Left renal cortex interstitium (tissue), 4 donors: ENCODE data around the gene PTBP1. TPM values are rescaled to one million over a fixed set of nuclear protein-coding genes. Genes with fewer than 3 reads are reported as not detected.

ENCODE experiments used
- DNase-seq, 4 donors: peaks; one replicate each; pipeline ENCODE4 v3.0.0-alpha.2; 2013; ENCODE audit warnings: low read depth in 4 of 4, low spot score in 2 of 4, missing footprints in 1 of 4
- polyA plus RNA-seq, 4 donors: library from polyadenylated mRNA; unstranded; fragments of 120-200 nt; gene quantifications; one replicate each; pipeline ENCODE4 v1.2.1, GENCODE V29; 2013; ENCODE audit not compliant: insufficient read length in 4 of 4

Gene PTBP1
- polyA plus RNA-seq: 100 to 1,000 TPM; 344 to 430 (median 396) TPM

DNA sequence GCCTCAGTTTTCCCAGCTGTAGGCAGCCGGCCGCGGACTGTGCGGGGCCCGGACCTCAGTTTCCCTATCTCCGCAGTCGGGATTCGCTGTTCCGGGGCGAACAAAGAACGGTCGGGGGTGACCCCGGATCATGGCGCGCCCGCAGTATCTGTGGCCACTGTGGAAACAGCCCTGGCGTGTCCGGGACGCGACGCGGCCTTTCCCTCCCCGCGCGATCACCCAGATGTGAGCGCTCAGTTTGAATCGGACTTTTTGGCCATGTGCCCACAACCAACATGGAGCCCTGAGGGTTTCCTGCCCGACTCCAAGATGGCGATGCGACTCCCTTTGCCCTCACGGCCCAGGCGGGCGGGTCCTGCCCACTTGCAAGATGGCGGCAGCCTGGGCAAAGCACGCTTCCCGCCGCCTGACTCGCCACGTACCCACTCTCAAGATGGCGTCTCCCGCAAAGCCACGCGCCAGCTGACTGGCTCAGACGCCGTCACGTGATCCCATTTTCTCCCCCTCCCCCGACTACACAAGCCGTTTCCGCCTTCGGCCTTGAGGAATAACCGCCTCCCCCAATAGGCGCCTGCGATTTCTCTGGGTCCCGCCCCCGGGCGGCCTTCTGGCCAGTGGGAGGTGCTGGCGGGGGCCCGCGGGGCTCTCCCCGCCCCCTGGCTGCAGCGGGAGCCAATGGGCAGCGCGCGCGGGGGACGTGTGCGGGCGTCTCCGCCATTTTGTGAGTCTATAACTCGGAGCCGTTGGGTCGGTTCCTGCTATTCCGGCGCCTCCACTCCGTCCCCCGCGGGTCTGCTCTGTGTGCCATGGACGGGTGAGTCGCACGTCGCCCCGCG lies at the start of gene PTBP1:
Gene PTBP1, plus strand, starts transcription at position 761 of the 836 bp plus-strand sequence. Its CDS starts 46 bp downstream, at position 807.
- DNase-seq: peak; percentile 98 to 100 (median 100)

DNA sequence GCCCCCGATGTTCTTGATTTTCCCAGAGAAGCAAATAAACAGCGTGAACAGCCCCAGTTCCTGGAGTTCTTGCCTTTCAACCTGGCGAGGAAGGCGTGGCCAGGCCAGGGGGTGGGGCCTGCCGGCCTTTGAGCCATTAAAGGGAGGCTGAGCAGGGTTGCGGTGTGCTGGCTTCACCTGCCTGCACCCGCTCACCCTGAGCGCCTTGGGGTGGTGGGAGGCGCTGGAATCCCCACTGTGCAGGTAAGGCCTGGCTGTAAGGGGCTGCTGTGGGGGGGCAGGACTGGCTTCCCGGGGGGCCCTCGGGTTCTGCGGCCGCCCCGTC lies 49.0 kb upstream of the PTBP1 start:
- no peak for DNase-seq

DNA sequence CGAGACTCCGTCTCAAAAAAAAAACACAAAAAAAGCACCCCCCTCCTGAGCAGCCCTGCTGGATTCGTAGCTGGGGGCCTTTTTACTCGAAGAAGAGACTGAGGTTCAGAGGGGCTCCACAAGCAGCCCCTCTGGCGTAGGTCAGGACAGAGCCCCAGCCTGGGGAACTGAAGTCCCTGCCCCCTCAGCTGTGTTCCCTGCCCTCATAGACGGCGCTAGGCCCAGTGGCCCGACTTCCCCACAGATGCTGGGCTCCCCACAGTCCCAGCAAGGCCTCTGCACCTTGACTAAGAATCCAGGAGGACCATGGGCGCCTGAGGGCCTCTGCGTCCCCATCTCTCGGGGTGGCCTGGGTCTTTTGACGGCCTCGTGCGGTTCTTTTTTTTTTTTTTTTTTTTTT lies 47.4 kb upstream of the PTBP1 start:
- DNase-seq: no peak

DNA sequence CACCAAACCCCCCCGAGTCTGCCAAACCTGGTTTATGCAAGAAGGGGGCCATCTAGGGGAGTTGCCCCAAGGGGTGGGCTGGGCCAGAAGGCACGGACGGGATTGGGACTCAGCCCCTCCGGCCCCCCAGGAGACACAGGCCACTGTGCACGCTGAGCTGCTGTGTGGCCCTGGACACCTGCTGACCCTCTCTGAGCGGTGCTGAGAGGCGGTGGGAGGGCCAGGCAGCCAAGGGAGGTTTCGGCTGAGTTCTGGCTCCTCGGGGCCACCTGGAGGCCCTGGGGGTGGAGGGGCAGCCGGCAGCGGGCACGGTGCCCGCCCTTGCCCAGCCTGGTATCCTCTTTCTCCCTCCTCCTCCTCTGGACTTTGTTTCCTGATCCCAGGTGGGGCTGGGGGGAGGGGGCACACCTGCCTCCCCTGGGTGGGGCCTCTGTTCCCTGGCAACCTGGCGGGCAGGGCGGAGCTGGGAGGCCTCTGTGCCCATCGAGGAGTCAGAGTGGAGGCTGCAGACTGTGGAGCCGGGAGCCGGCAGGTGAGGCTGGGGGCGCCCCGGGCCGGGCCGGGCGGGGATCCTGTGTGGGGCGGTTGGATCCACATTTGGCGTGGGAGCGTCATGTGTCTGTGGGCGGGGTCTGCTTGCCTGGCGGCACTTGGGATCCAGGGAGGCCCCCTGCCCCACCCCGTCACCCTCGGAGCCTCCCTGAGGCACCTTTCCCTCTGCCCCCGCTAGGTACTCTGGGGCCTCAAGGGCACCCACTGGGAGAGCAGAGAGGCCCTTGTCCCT lies 46.4 kb upstream of the PTBP1 start, which contains the start of gene MISP:
Gene MISP, plus strand, starts transcription at position 473 of the 784 bp plus-strand sequence. CDS start 5,835 bp downstream, outside the sequence.
- DNase-seq: no peak

DNA sequence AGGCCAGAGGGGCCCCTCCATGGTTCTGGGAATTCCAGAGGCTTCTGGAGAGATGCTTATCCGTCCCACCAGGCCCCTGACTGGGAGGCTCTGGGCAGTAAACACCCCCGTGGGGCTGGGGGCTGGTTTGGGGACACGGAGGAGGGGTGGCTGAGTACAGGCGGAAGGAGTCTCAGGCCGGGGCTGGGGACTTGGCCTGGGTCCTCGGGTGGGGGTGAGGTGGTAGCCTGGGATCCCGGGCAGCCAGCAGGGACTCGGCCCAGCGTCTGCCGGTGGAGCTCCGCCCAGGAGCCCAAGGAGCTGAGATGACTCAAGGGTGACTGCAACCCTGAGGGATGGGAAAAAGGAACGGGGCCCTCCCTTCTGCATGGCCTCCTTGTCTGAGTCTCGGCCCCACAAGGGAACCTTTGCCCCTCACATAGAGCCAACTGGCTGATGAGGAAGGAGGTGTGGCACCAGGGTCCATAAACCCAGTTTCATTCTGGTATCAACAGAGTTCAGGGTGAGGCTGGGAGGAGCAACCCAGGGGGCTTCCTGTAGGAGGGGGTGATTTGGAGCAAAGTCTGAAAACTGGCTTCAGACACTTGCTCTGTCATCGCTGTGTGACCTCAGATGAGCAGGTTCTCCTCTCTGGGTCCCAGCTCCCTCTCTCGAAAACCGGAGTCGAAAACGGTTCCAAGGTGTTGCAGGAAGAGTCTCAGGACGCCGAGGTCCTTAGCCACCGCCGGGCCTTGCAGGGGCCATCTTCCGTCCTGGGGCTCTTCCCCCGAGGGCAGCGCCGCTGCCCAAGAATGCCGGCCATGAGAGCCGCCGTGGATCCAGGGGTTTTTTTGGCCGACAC lies 45.5 kb upstream of the PTBP1 start:
- no peak for DNase-seq

DNA sequence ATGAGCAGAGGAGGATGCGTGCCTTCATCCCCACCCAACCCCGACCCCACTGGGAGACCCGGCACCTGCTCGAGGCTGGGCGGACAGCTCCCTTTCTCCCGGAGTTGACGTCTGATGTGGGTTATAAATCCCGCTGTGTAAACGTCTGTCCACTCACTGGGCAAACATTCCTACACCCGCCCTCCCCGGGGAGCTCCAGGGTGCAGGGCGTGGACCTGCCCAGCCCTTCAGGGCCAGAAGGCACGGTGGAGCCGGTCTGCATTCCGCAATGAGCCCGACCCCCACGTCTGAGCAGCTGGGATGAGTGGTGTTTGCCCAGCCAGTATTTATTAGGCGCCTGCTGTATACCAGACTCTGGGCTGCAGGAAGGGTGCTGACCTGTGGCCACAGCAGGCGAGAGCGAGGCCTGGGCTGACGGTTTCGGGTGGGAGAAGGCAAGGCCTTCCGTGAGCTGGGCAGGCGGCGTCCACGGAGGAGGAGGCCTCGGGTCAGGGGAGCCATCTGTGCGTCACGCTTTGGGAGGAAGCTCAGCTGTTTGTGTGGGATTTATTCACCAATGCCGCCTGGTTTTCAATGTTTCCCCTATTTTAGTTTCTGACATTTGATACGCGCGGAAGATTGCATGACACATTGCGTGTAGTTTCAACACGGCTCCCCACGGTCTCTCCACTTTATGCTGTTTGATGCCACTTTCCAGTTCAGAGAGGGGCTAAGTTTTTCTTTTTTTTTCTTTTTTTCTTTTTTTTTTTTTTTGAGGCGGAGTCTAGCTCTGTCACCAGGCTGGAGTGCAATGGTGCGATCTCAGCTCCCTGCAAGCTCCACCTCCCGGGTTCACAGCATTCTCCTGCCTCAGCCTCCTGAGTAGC lies 44.4 kb upstream of the PTBP1 start:
- peak in 2 of 4 donors; percentile 34 to 58 for DNase-seq

DNA sequence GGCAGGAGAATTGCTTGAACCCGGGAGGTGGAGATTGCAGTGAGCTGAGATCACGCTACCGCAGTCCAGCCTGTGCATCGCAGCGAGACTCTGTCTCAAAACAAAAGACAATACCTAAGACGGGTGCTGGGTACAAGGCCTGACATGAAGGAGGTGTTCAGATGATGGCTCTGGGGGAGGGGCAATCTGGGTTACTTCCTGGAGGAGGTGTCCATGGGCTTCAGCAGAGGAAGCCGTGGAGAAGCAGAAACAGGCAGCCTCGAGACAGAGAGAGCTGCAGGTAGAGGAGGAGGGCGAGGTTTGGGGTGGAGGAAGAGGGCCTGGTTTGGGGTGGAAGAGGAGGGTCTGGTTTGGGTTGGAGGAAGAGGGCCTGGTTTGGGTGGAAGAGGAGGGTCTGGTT lies 42.7 kb upstream of the PTBP1 start:
- DNase-seq: no peak

DNA sequence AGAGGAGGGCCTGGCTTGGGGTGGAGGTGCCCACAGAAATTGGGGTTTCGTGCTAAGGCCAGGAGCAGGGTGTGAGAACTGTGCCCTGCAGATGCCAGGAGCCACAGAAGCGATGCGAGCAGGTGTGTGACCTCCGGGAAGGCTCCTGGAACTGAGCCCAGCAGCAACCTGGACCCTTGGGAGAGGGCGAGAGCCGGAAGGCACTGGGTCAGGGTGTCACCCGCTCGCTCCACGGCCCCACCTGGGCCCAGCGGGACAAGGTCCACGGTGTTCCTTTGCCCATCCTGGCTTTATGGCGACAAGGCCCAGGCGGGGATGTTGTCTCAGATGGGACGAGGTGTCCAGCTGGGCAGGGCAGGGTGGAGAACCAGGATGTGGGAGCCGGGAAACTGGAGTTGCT lies 42.2 kb upstream of the PTBP1 start:
- no peak for DNase-seq

DNA sequence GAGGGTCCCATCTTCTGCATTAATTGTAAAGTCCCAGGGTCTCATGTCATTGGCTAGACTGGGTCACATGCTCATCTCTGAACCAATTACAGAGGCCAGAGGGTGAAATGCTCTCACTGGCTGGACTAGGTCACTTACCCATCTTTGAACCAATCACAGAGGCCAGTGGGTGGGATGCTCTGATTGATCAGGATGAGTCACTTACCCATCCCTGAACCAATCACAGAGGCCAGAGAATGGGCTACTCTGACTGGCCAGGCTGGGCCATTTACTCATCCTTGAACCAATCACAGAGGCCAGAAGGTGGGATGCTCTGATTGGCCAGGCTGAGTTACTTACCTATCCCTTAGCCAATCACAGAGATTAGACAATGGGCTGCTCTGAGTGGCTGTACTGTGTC lies 41.0 kb upstream of the PTBP1 start:
- DNase-seq: no peak

DNA sequence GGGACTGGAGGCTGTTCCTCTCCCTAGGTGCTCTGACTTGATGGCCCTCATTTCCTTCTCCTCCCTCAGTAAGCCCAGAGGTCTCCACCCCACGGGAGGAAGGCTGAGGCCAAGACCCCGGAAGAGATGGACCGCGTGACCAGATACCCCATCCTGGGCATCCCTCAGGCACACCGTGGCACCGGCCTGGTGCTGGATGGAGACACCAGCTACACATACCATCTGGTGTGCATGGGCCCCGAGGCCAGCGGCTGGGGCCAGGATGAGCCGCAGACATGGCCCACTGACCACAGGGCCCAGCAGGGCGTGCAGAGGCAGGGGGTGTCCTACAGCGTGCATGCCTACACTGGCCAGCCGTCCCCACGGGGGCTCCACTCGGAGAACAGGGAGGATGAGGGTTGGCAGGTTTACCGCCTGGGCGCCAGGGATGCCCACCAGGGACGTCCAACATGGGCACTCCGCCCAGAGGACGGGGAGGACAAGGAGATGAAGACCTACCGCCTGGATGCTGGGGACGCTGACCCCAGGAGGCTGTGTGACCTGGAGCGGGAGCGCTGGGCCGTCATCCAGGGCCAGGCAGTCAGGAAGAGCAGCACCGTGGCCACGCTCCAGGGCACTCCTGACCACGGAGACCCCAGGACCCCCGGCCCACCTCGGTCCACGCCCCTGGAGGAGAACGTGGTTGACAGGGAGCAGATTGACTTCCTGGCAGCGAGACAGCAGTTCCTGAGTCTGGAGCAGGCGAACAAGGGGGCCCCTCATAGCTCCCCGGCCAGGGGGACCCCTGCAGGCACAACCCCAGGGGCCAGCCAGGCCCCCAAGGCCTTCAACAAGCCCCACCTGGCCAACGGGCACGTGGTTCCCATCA lies 40.2 kb upstream of the PTBP1 start:
- no peak for DNase-seq

DNA sequence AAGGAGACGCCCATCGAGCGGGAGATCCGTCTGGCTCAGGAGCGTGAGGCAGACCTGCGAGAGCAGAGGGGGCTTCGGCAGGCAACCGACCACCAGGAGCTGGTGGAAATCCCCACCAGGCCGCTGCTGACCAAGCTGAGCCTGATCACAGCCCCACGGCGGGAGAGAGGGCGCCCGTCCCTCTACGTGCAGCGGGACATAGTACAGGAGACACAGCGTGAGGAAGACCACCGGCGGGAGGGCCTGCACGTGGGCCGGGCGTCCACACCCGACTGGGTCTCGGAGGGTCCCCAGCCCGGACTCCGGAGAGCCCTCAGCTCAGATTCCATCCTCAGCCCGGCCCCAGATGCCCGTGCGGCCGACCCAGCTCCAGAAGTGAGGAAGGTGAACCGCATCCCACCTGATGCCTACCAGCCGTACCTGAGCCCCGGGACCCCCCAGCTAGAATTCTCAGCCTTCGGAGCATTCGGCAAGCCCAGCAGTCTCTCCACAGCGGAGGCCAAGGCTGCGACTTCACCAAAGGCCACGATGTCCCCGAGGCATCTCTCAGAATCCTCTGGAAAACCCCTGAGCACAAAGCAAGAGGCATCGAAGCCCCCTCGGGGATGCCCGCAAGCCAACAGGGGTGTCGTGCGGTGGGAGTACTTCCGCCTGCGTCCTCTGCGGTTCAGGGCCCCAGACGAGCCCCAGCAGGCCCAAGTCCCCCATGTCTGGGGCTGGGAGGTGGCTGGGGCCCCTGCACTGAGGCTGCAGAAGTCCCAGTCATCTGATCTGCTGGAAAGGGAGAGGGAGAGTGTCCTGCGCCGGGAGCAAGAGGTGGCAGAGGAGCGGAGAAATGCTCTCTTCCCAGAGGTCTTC lies 39.2 kb upstream of the PTBP1 start:
- DNase-seq: no peak

DNA sequence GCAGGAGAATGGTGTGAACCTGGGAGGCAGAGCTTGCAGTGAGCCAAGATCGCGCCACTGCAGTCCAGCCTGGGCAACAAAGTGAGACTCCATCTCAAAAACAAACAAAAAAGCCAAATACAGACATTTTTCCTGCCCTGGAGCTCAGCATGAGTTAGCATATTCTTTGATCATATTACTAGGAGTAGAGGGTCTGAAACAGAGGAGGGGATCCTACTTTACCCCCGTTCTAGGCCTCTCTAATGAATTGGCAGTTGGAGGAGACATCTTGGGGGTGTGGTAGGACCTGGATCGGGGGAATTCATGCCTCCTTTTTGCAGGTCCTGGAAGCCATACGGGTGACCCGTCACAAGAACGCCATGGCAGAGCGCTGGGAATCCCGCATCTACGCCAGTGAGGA lies 34.1 kb upstream of the PTBP1 start:
- no peak for DNase-seq

DNA sequence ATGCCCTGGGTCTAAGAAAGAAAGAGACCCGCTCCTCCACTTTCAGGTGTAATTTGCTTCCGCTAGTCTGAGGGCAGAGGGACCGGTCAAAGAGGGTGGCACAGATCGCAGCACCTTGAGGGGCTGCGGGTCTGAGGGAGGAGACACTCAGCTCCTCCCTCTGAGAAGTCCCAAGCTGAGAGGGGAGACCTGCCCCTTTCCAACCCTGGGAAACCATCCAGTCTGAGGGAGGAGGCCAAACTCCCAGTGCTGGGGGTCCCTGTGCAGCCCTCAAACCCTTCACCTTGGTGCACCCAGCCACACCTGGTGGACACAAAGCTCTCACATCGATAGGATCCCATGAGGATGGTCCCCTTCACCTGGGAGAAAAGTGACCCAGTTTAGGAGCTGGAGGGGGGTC lies 33.4 kb upstream of the PTBP1 start:
- no peak for DNase-seq

DNA sequence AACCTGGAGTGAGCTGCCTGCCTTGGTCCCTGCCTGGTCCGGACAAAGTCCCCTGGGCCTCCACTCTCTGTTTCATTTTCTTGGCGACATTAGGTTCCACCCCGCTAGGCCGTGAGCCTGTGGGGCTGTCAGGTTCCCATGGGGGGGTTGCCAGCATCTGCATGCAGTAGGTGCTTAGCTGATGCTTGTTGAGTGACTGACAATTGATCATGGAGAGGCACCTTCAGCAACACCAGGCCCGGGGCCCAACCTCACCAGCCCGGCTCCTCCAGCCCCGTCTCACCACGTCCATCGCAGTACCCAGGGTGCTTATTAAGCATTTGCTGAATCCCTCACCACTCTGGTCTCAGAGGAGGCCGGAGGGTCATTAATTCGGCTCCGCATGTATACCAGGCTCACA lies 33.0 kb upstream of the PTBP1 start:
- no peak for DNase-seq

DNA sequence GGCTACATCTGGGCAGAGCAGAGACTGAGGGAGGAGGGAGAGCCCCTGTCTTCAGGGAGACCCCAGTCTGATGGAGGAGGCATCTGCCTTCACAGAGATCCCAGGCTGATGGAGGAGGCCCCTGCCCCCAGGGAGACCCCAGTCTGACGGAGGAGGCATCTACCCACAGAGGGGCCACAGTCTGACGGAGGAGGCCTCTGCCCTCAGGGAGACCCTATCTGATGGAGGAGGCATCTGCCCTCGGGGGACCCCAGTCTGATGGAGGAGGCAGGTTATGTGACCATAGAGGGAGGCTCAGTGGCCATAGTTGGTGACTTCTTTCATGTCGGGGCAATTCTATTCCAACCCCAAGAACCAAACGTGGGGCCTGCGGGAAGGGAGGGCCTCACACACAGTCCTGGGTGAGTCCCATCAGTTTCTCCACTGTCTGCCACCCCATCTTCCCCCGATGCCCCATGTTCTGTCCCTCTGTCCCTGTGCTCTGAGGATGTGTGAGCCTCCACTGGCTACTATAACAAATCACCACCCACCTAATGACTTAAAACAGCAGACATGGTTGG lies 32.0 kb upstream of the PTBP1 start:
- DNase-seq: no peak

DNA sequence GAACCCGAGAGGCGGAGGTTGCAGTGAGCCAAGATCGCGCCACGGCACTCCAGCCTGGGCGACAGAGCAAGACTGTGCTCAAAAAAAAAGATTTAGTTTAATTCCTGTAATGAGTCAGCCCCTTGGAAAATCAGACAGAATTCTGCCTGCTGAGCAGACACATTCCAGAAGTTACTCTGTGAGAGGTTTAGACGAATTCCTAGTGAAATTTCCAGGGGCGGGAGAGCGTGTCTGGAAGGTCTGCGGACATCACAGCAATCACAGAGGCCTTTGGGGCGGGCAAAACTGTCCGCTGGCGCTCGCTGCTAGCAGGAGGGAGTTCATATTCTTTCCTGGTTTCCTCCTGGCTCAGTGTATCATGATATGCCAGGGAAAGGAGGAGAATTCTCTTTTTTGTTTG lies 28.8 kb upstream of the PTBP1 start:
- no peak for DNase-seq

DNA sequence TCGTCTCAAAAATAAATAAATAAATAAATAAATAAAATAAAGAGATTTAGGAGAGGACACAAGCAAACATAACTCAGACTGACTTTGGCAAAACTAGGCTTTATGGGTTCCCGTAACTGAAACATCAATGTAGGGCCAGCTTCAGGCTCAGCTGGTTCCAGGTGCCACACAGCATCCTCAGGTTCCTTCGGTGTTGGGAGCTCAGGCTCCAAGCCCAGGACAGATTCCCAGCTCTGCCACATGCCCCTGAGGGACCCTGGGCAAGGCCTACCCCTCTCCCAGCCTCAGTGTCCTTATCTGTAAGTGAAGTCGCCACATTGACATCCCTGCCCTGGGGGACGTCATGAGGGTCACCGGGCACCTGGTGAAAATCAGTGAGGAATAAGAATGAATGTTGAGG lies 27.6 kb upstream of the PTBP1 start:
- DNase-seq: no peak

DNA sequence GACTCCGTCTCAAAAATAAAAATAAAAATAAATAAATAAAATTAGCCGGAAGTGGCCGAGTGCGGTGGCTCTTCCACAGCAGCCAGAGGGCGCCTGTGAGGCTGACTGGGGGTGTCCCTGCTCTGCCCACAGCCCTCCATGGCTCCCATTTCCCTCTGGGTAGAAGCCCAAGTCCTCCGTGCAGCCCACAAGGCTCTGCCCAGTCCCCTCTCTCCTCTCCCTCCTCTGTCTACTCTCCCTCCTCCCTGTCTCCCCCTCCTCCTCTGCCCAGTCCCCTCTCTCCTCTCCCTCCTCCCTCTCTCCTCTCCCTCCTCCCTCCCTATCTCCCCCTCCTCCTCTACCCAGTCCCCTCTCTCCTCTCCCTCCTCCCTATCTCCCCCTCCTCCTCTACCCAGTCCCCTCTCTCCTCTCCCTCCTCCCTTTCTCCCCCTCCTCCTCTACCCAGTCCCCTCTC lies 25.9 kb upstream of the PTBP1 start:
- DNase-seq: no peak
